Measurements from ENCODE around the gene MYB.

MYB gene

GRCh38 chr6:135254471-135254870, 73.4 kb downstream of the MYB start:
- FAIRE-seq, result no peak

GRCh38 chr6:135256866-135257265, 75.8 kb downstream of the MYB start:
- FAIRE-seq, result no peak

GRCh38 chr6:135257631-135258405, 76.7 kb downstream of the MYB start:
- FAIRE-seq, result no peak

- no peak for FAIRE-seq
These were observed 77.9 kb downstream of the MYB start for GRCh38 chr6:135258970-135259369.

- FAIRE-seq, result no peak
These were observed 79.5 kb downstream of the MYB start for GRCh38 chr6:135260612-135261011.

- FAIRE-seq, result no peak
These were observed 81.0 kb downstream of the MYB start for GRCh38 chr6:135261872-135262725.

GRCh38 chr6:135265278-135265677, 84.2 kb downstream of the MYB start:
- no peak for FAIRE-seq

GRCh38 chr6:135266675-135267074, 85.6 kb downstream of the MYB start:
- FAIRE-seq, result no peak

- FAIRE-seq, result no peak
These were observed 86.0 kb downstream of the MYB start for GRCh38 chr6:135267085-135267484.

- no peak for FAIRE-seq
These were observed 87.2 kb downstream of the MYB start for GRCh38 chr6:135268263-135268662.

GRCh38 chr6:135268740-135269139, 87.6 kb downstream of the MYB start:
- FAIRE-seq, result no peak

Data from islet of Langerhans (tissue), 1 donor.